CD14-positive monocyte (primary cell): ENCODE results near the gene SNAI3. TPM values are rescaled to one million over a fixed set of nuclear protein-coding genes. Genes with fewer than 3 reads are reported as not detected.

Experiments
- DNase-seq, 3 donors: peaks; one replicate each; pipeline ENCODE4 v3.0.0-alpha.2; 2011 to 2022
- H2AFZ ChIP-seq: 2 replicates; pipeline ENCODE4 v1.6.0; 2012; ENCODE audit warnings: mild to moderate bottlenecking, low read depth, low read length, inconsistent platforms; ENCODE audit not compliant: insufficient read depth, poor library complexity, severe bottlenecking
- H3K27ac ChIP-seq, 2 donors: 1 replicate in 1 of 2; 2 replicates in 1 of 2; pipeline ENCODE4 v1.5.1; 2012 to 2013; ENCODE audit warnings: low read length in 2 of 2, control low read depth in 1 of 2, inconsistent platforms in 1 of 2, low read depth in 1 of 2, mild to moderate bottlenecking in 1 of 2
- H3K27me3 ChIP-seq, 2 donors: one replicate each; pipeline versions ENCODE4 v1.6.0 to v1.6.1; 2011 to 2013; ENCODE audit warnings: low read length in 2 of 2; ENCODE audit not compliant: control insufficient read depth in 2 of 2, insufficient read depth in 2 of 2
- H3K36me3 ChIP-seq, 2 donors: replicated peaks in 1 of 2; 1 replicate in 1 of 2; 2 replicates in 1 of 2; pipeline versions ENCODE4 v1.5.1 to v1.6.1; 2012 to 2013; ENCODE audit warnings: low read length in 2 of 2, control low read depth in 1 of 2, inconsistent platforms in 1 of 2, mild to moderate bottlenecking in 1 of 2; ENCODE audit not compliant: insufficient read depth in 2 of 2, control insufficient read depth in 1 of 2
- H3K4me1 ChIP-seq, 2 donors: 1 replicate in 1 of 2; 2 replicates in 1 of 2; pipeline versions ENCODE4 v1.5.1 to v1.6.1; 2012 to 2013; ENCODE audit warnings: low read length in 2 of 2, control low read depth in 1 of 2, inconsistent platforms in 1 of 2, mild to moderate bottlenecking in 1 of 2, moderate library complexity in 1 of 2; ENCODE audit not compliant: insufficient read depth in 2 of 2, control insufficient read depth in 1 of 2
- H3K4me2 ChIP-seq: replicated peaks from 2 replicates; pipeline ENCODE3; 2012; ENCODE audit warnings: low read length, moderate library complexity, mild to moderate bottlenecking; ENCODE audit not compliant: poor library complexity, severe bottlenecking; ENCODE audit errors: extremely low read depth
- H3K4me3 ChIP-seq, 3 experiments: fragments of 200-600 bp in 1 of 3; sonication (generic) in 1 of 3; replicated peaks in 1 of 3; 1 replicate in 2 of 3; 2 replicates in 1 of 3; pipeline ENCODE4 v1.5.1; 2011 to 2013; ENCODE audit warnings: low read length in 3 of 3, mild to moderate bottlenecking in 3 of 3, control low read depth in 2 of 3, low read depth in 2 of 3, inconsistent platforms in 1 of 3, moderate library complexity in 1 of 3
- H3K79me2 ChIP-seq: 2 replicates; pipeline ENCODE4 v1.6.0; 2012; ENCODE audit warnings: mild to moderate bottlenecking, control low read depth, inconsistent platforms, low read length, moderate library complexity; ENCODE audit not compliant: insufficient read depth
- H3K9ac ChIP-seq: 2 replicates; pipeline ENCODE4 v1.6.0; 2017; ENCODE audit warnings: low read length, mild to moderate bottlenecking; ENCODE audit not compliant: insufficient read depth, poor library complexity, severe bottlenecking
- H3K9me3 ChIP-seq, 2 donors: replicated peaks in 1 of 2; 1 replicate in 1 of 2; 2 replicates in 1 of 2; pipeline versions ENCODE4 v1.5.1 to v1.6.1; 2012 to 2013; ENCODE audit warnings: low read length in 2 of 2, control low read depth in 1 of 2; ENCODE audit not compliant: control insufficient read depth in 1 of 2, insufficient read depth in 1 of 2
- H4K20me1 ChIP-seq: 2 replicates; pipeline ENCODE4 v1.6.0; 2012; ENCODE audit warnings: mild to moderate bottlenecking, low read length, control low read depth, moderate library complexity; ENCODE audit not compliant: insufficient read depth
- H3K27ac Mint-ChIP-seq, 7 donors: one replicate each; pipeline ENCODE4 v1.8.0; 2020; ENCODE audit warnings: mild to moderate bottlenecking in 7 of 7, mixed read lengths in 7 of 7, moderate library complexity in 6 of 7, inconsistent platforms in 2 of 7
- H3K27me3 Mint-ChIP-seq, 3 donors: one replicate each; pipeline ENCODE4 v1.8.0; 2021 to 2022; ENCODE audit warnings: low read depth in 3 of 3, mild to moderate bottlenecking in 3 of 3, mixed read lengths in 3 of 3, moderate library complexity in 3 of 3, inconsistent platforms in 1 of 3
- H3K36me3 Mint-ChIP-seq, 2 donors: one replicate each; pipeline ENCODE4 v1.8.0; 2020; ENCODE audit warnings: mixed read lengths in 2 of 2, inconsistent platforms in 1 of 2, mild to moderate bottlenecking in 1 of 2
- H3K4me1 Mint-ChIP-seq: one replicate; pipeline ENCODE4 v1.8.0; 2020; ENCODE audit warnings: mild to moderate bottlenecking, mixed read lengths
- H3K4me3 Mint-ChIP-seq, 2 donors: one replicate each; pipeline ENCODE4 v1.8.0; 2020; ENCODE audit warnings: mild to moderate bottlenecking in 2 of 2, mixed read lengths in 2 of 2, moderate library complexity in 1 of 2
- H3K9me3 Mint-ChIP-seq, 7 donors: one replicate each; pipeline ENCODE4 v1.8.0; 2020 to 2022; ENCODE audit warnings: mixed read lengths in 7 of 7, mild to moderate bottlenecking in 6 of 7, moderate library complexity in 6 of 7, inconsistent platforms in 2 of 7
- CTCF ChIP-seq: fragments of 200-600 bp; IDR thresholded peaks from one replicate; pipeline ENCODE4 v1.8.0; 2022; ENCODE audit warnings: antibody characterized with exemption, mild to moderate bottlenecking
- WGBS: methylation state at CpG from one replicate; pipeline ENCODE4 v1.1.5; 2013; ENCODE audit warnings: missing lambda C conversion rate; ENCODE audit not compliant: insufficient coverage; 5-methylcytosine and 5-hydroxymethylcytosine counted together
- intact Hi-C, 2 donors: fragments of 100-400 bp; cut with micrococcal nuclease; formaldehyde crosslinking; loops; one replicate each; pipeline versions ENCODE4 v1.15.0 to v1.15.1; 2023
- polyA plus RNA-seq, 3 donors: library from polyadenylated mRNA; depleted of rRNA in 1 of 3; unstranded in 2 of 3; stranded (reverse) in 1 of 3; fragments of 300-500 nt in 2 of 3; fragments of >200 nt in 1 of 3; fragmentation: Illumina TruSeq in 2 of 3; gene quantifications; 1 replicate in 2 of 3; 2 replicates in 1 of 3; pipeline ENCODE4 v1.2.3, GENCODE V29; 2012 to 2021

The SNAI3 gene
- polyA plus RNA-seq, 3 donors = 4.2 to 6.4 (median 5.3) TPM

GRCh38 chr16:88691924-88692560 lies 5.7 kb upstream of the SNAI3 start:
- peak overlapping the region; percentile 47 for H3K4me2 ChIP-seq
- DNase-seq = peak; percentile 68 to 90 (median 79)

More at GRCh38 chr16:88691924-88692560, 5.7 kb upstream of the SNAI3 start:
- no peak for TF ChIP-seq CTCF
- intact Hi-C loops = no loop called here
- Histone ChIP-seq H3K27ac (peak overlapping the region; percentile 31 to 54), H3K4me3 (peak overlapping the region in 1 of 3 experiments; percentile 19), H2AFZ (peak overlapping the region; percentile 29), H3K4me1 (peaks cover 36 to 42% of the 10 kb centered on the region in 2 donors), H3K36me3 (peaks cover 19 to 23% of the 10 kb centered on the region in 2 donors), H4K20me1 (peaks cover 23% of the 10 kb centered on the region), H3K79me2 (no peaks in the 10 kb centered on the region), H3K9ac (peak overlapping the region; percentile 15), H3K27me3 (no peaks in the 10 kb centered on the region), H3K9me3 (no peaks in the 10 kb centered on the region)
- Mint-ChIP-seq H3K27me3 (peaks cover 9 to 17% (median 15%) of the 10 kb centered on the region in 3 donors), H3K4me3 (peak overlapping the region; percentile 41 to 63), H3K9me3 (no peaks in the 10 kb centered on the region), H3K27ac (peak overlapping the region in 6 of 7 donors; percentile 31 to 87 (median 74)), H3K4me1 (peaks cover 48% of the 10 kb centered on the region), H3K36me3 (peaks cover 25 to 28% of the 10 kb centered on the region in 2 donors)
- 16% methylated on average over 26 of the region's 26 CpGs for WGBS
